Epithelial cell of proximal tubule (primary cell): ENCODE results near the gene HOXC11. TPM values are rescaled to one million over a fixed set of nuclear protein-coding genes. Genes with fewer than 3 reads are reported as not detected.

Source experiments
- DNase-seq: peaks from one replicate; pipeline ENCODE4 v3.0.0-alpha.2; 2011; ENCODE audit warnings: low read depth
- H3K4me3 ChIP-seq: 2 replicates; pipeline ENCODE4 v1.5.1; 2011; ENCODE audit warnings: low read depth, mild to moderate bottlenecking, low read length
- CTCF ChIP-seq: conservative IDR thresholded peaks from 2 replicates; pipeline ENCODE4 v1.5.1; 2012; ENCODE audit warnings: low read depth, mild to moderate bottlenecking, low read length
- total RNA-seq: library from RNA; depleted of rRNA; stranded (reverse); fragments of >200 nt; gene quantifications from 2 replicates; pipeline ENCODE4 v1.2.3, GENCODE V29; 2015

The HOXC11 gene
- total RNA-seq, 1 donor from 2014 or later = 1.0 TPM

GRCh38 chr12:54010972-54011664 is 38.2 kb downstream of the HOXC11 start:
- no peak for TF ChIP-seq CTCF
- DNase-seq = no peak
- peak overlapping the region; percentile 61 for H3K4me3 ChIP-seq

DNA sequence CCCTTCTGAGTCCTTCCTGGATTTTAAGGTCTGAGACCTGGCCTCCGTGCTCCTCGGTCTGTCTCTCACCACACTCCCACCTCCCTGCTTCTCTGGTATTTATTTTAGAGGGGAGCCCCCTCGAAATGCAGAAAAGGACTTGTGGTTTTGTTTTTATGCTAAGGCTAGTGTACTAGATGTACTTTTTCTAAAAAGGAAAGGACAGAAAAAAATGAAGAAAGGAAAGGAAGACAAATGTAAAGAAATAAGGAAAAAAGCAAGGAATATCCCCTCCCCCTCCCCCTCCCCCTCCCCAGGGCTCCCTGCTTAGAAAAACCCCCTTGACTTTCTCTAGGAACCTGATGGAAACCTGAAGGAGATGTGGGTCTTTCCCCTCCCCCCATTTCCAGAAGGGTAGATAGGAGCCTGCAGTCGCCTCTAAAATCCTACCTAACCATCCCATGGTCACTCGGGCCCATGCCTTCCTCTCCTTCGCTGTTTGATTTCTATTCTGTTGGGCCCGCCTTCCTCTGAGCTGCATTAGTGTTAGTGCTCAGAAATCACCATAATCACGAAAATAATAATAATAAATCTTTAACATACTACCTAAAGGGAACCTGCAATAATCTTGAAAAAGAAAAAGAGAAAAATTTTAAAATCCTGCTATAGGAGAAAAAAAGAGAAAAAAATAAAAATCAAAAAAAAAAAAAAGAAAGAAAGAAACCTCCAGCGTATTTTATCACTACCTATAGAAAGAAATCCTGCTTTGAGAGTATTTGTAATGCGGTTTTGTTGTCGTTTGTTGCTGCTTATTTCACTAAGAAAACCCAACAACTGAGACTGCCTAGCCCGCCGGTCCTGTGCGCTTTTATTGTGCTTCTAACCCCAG is 39.0 kb downstream of the HOXC11 start:
- no peak for DNase-seq
- peak overlapping the region; percentile 61 for H3K4me3 ChIP-seq
- TF ChIP-seq CTCF = no peak

GRCh38 chr12:54012631-54013409 is 39.9 kb downstream of the HOXC11 start:
- no peak for DNase-seq
- TF ChIP-seq CTCF = peak; percentile 32
- H3K4me3 ChIP-seq = no peak overlapping the region

DNA sequence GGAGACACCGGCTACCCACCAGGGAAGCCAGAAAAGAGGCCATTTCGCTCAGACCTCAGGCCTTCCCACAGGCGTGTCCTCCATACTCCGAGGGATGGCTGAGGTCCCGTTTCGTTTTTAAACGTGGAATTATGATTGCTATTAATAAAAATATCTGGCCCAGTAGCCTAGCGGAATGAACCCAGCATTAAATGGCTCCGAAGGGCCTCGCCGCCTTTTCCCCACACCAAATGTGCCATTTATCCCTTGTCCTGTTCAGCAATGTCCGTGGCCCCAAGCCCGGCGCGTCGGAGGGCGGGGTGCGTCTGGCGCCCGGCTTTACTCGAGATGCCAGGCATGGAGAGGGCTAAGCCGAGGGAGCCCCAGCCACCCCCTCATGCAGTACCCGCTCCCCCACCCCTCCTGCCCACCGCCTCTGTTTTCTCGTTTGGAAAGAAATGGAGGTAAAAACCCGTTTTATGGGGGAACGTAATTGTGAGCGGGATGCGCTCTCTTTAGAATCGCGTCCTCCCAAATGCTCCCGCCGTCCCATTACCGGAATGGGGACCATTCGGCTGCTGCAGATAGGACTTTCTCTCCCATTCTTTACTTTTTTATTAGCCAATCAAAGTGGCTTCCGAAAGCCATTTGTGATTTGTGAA is 41.6 kb downstream of the HOXC11 start:
- DNase-seq = no peak
- H3K4me3 ChIP-seq = peak overlapping the region; percentile 39
- TF ChIP-seq CTCF = no peak

- DNase-seq = no peak
Observed at GRCh38 chr12:54015018-54015931, 42.3 kb downstream of the HOXC11 start.

More at GRCh38 chr12:54015018-54015931, 42.3 kb downstream of the HOXC11 start:
- TF ChIP-seq CTCF = no peak
- H3K4me3 ChIP-seq = no peak overlapping the region
